Upper lobe of left lung (tissue), 4 donors: ENCODE data around the gene ZKSCAN2.

ENCODE experiments used
- EP300 ChIP-seq, 4 donors: sonication (generic); formaldehyde crosslinking; IDR thresholded peaks; one replicate each; pipeline ENCODE4 v1.5.1; 2017; ENCODE audit warnings: antibody characterized with exemption in 4 of 4, control low read depth in 2 of 4
- POLR2A ChIP-seq, 4 donors: fragments of 450-650 bp; IDR thresholded peaks; one replicate each; pipeline ENCODE4 v1.5.1; 2016 to 2017; ENCODE audit warnings: antibody characterized with exemption in 4 of 4, mild to moderate bottlenecking in 2 of 4
- POLR2AphosphoS5 ChIP-seq, 2 donors: sonication (generic); formaldehyde crosslinking; IDR thresholded peaks; one replicate each; pipeline ENCODE4 v1.5.1; 2017; ENCODE audit warnings: antibody characterized with exemption in 2 of 2
- TF ChIP-seq, protein P1 (sequence below), 6 experiments: fragments of 450-650 bp in 4 of 6; fragments of 200-600 bp in 2 of 6; sonication (generic) in 2 of 6; IDR thresholded peaks; one replicate each; pipeline ENCODE4 v1.5.1; 2016 to 2019; ENCODE audit warnings: antibody characterized with exemption in 6 of 6

DNA sequence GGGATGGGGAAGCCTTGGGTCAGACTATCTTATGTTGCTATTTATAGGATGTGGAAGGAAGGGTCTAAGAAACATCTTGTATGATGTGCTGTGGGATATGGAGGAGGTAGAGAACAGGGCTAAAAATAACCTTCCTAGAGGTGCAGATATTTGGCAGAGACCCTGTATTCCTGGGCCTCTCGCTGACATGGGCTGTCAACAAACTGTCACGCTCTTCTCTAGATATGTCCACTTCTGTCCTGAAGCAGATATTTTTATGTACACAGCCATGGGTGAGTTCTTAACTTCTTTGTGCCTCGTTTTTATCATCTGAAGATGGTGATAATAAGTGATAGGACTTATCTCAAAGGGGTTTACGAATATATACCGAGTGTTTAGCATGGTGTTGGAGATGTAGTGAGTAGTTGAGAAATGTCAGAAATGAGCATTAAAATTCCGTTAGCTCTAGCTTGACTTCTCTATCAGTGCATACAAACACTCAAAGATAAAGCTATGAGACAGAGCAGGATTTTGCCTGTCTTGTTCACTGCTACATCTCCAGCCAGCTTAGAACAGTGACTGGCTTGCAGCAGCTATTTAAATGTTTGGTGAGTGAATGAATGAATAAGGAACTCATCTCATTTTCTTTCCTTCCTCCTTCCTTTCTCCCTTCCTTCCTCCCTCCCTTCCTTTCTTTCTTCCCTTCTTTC lies 43.8 kb downstream of the ZKSCAN2 start:
- TF ChIP-seq POLR2AphosphoS5 (IDR thresholded peaks at IDR 0.05), result no peak
- TF ChIP-seq, protein P1, sequence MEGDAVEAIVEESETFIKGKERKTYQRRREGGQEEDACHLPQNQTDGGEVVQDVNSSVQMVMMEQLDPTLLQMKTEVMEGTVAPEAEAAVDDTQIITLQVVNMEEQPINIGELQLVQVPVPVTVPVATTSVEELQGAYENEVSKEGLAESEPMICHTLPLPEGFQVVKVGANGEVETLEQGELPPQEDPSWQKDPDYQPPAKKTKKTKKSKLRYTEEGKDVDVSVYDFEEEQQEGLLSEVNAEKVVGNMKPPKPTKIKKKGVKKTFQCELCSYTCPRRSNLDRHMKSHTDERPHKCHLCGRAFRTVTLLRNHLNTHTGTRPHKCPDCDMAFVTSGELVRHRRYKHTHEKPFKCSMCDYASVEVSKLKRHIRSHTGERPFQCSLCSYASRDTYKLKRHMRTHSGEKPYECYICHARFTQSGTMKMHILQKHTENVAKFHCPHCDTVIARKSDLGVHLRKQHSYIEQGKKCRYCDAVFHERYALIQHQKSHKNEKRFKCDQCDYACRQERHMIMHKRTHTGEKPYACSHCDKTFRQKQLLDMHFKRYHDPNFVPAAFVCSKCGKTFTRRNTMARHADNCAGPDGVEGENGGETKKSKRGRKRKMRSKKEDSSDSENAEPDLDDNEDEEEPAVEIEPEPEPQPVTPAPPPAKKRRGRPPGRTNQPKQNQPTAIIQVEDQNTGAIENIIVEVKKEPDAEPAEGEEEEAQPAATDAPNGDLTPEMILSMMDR (IDR thresholded peaks at IDR 0.05), result no peak
- TF ChIP-seq POLR2A (IDR thresholded peaks at IDR 0.05), result no peak
- TF ChIP-seq EP300 (IDR thresholded peaks at IDR 0.05), result no peak
